Measurements from ENCODE around the gene PSMD13.

- no peak for TF ChIP-seq CTCF (IDR thresholded peaks at IDR 0.05 in 2 of 3, conservative IDR thresholded peaks at IDR 0.05 in 1 of 3; ENCODE audit: borderline replicate concordance in 1 of 3, insufficient read depth in 1 of 3, low read depth in 2 of 3, low read length in 2 of 3)
- no peak for TF ChIP-seq EZH2 (IDR thresholded peaks at IDR 0.05)
- no peak for TF ChIP-seq MAX (IDR thresholded peaks at IDR 0.05)
These were observed 26.5 kb upstream of the PSMD13 start for GRCh38 chr11:210122-210802.

Data from HCT116 (cell line).